ENCODE results near the gene ACVR1C.
A peak's percentile ranks its signal among the peaks of the same experiment; 100 is the strongest.

The ACVR1C gene

DNA sequence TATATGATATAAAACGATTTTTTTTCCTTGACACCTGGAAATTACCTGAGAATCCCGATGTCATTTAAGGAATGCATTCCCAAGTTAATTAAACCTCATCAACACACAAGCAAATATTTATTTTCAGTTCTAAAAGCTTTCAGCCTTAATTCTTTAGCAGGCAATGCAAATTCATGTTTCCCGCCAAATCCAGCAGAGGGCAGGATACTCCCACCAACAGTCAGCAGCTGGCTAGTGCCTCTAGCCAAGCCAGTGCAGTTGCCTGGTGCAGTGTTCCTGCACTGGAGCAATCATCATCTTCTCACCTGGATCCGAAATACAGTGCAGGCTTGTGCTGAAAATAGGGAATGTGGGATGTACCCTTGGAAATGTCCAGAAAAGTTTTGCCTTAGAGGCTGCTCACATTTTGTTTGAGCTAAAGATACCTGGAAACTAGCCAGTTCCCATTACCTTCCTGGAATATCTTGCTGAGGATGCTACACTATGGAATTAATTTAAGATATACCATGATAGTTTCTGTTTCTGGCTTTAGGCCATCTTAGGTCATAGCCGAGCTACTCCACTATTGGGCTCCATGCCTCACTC lies 136.4 kb downstream of the ACVR1C start:
- DNase-seq, result peak; percentile 62

- DNase-seq, result no peak
Measured at GRCh38 chr2:157489983-157490382, 138.7 kb downstream of the ACVR1C start.

GRCh38 chr2:157488877-157489276 lies 139.8 kb downstream of the ACVR1C start:
- DNase-seq, result no peak

DNA sequence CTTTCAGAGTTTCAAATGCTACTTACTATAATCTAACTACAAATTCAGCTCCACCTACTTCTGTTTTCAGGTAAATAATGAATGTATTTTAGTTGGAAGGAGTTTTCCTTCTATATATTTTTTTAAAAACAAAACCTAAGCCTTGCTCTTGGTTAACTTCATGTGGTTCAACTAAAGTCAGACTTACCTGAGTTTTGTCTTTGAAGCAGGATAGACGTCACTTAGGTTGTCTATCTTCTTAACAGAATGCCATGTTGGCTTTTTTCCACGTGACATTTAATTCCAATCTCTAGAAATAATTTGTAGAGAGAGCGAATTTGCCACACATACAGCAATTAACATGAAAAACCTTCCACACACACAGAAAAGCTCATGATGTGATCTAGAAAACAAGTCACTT lies 140.9 kb downstream of the ACVR1C start:
- DNase-seq, result no peak

- DNase-seq, result no peak
Measured at GRCh38 chr2:157487271-157487610, 141.4 kb downstream of the ACVR1C start.

DNA sequence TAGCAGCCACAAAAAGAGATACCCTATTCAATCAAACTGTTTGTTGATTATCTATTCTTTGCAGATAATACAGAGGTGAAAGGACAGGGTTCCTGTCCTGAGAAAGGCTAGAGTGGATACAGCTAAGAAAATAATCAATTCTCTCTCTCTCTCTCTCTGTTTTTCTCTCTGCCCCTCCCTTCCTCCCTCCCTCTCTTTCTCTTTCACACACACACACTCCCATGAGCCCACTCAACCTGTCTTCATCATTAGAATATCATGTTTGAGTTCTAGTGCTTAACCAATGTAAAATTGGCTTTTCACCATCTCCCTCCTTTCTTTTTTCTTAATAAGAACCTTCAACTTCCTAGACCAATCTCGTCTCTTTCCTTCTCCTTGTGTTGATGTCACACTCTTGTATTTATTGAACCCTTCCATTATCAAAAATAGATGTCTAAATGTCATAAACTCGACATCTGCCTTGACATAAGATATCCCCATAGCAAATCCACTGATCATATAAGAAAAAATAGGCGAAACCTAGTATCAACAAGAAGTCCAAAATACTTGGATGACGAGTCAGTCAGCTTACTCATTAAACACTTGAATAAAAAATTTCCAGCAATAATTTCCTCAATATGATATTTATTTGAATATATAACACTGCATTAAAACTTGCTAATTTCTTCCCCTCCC lies 141.9 kb downstream of the ACVR1C start:
- no peak for DNase-seq

GRCh38 chr2:157480182-157480961 lies 148.3 kb downstream of the ACVR1C start:
- DNase-seq, result peak; percentile 38

- no peak for DNase-seq
Measured at GRCh38 chr2:157479081-157480027, 149.3 kb downstream of the ACVR1C start.

DNA sequence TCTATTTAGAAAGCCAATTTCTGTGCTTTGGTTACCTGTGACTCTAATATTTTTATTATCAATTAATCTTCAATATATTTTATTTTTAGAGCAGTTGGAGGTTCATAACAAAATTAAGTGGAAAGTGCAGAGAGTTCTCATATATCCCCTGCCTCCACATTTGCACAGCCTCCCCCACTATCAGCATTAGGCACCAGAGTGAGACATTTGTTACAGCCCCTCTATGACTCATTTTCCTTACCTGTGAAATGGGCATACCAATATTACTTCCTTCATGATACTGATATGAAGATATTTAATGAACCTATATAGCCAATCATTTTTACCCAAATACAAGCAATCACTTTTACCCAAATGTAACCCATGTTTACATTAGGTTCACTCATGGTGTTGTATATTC lies 150.7 kb downstream of the ACVR1C start:
- no peak for DNase-seq

- DNase-seq, result no peak
Measured at GRCh38 chr2:157476953-157477709, 151.5 kb downstream of the ACVR1C start.
